GM12892 (cell line): ENCODE results near the gene NDUFB2.
"Not testable (repeated sequence)": the region's sequence is repeated elsewhere in the genome, so short reads cannot be mapped to it uniquely, and the experiment has no call there.

Experiments
- DNase-seq: peaks from one replicate; pipeline ENCODE4 v3.0.0; 2011; ENCODE audit not compliant: insufficient read length
- FAIRE-seq: peaks from 2 replicates; lab custom pipeline; 2011; peaks lifted over from hg19 to GRCh38; lab: Jason Lieb, UNC
- POLR2A ChIP-seq: IDR thresholded peaks from 2 replicates; pipeline ENCODE4 v1.6.1; 2011; ENCODE audit warnings: low read depth, low read length, control low read depth
- POLR2AphosphoS5 ChIP-seq: IDR thresholded peaks from 2 replicates; pipeline ENCODE4 v1.6.1; 2011; ENCODE audit warnings: low read depth, low read length, control low read depth
- TAF1 ChIP-seq: IDR thresholded peaks from 2 replicates; pipeline ENCODE4 v1.6.1; 2011; ENCODE audit warnings: low read depth, mild to moderate bottlenecking, control low read depth, low read length, borderline replicate concordance

Gene NDUFB2

DNA sequence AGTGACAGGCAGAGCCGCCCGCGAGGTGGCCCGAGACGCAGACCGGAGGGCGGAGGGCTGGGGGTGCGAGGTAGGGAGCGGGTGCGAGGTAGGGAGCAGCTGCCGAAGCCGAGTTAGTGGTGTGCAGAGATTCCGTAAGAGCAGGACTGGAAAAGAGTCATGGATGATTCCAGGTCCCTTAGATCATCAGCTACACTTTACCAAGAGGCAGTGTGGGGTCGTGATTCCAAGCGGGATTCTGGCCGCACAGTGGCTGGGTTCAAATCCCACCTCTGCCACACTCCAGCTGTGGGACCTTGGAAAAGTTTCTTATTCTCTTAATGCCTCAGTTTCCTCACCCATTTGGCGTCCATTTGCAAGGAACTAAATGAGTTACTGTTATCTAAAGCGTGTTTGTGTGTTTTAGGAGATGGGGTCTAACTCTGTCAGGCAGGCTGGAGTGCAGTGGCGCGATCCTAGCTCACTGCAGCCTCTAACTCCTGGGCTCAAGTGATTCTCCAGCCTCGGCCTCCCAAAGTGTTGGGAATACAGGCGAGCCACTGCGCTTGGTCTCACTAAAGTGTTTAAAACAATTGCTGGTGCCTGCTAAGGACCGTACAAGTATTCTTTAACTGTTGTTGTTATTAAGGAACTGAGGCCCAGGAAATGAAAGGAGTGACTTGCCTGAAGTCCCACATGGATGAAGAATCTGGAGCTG, 1.1 kb downstream of the NDUFB2 start:
- TF ChIP-seq POLR2A, result no peak
- no peak for TF ChIP-seq TAF1
- DNase-seq, result no peak
- peak; percentile 14 for FAIRE-seq

GRCh38 chr7:140698477-140698876, 2.0 kb downstream of the NDUFB2 start:
- TF ChIP-seq POLR2AphosphoS5, result no peak
- no peak for TF ChIP-seq TAF1
- no peak for TF ChIP-seq POLR2A
- FAIRE-seq (no peak), DNase-seq (no peak)

DNA sequence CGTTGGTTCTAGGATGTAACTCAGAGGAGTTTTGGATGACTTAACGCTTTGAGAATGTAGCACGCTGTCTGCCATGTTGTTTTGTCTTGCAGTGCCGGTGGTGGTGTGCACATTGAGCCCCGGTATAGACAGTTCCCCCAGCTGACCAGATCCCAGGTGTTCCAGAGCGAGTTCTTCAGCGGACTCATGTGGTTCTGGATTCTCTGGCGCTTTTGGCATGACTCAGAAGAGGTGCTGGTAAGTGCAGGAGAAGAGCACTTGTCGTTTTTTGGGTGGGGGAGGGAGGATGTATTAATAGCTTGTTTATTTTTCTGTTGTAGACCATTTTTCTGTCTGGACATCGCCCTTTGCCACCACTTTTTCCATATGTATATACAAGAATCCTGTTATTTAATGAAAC, 6.3 kb downstream of the NDUFB2 start:
- no peak for FAIRE-seq
- TF ChIP-seq POLR2AphosphoS5, result no peak
- TF ChIP-seq TAF1, result no peak
- no peak for TF ChIP-seq POLR2A
- DNase-seq, result no peak

GRCh38 chr7:140704205-140704604, 7.7 kb downstream of the NDUFB2 start:
- DNase-seq (no peak), FAIRE-seq (no peak)
- TF ChIP-seq POLR2A (no peak), TAF1 (no peak), POLR2AphosphoS5 (no peak)

DNA sequence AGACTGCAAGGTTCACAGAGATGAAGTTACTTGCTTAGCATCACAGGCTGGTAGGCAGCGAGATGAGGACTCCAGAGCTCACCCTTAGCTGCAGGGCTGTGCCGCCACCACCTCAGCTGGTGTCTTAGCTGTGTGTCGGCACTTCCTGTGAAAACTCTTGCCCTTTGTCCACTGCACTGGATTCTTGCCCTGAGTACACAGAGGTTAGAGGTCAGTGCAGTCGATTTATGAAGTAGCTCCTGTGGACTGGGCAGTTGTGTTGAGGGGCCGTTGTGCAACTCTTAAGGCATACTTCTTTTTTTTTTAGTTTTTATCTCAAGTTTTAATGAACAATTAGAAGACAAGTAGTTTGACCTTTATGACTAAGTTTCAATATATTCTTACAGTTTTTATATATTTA, 10.6 kb downstream of the NDUFB2 start:
- DNase-seq (no peak), FAIRE-seq (no peak)
- TF ChIP-seq POLR2AphosphoS5 (no peak), TAF1 (no peak), POLR2A (no peak)

- FAIRE-seq, result not testable (repeated sequence)
These were observed 12.3 kb downstream of the NDUFB2 start for GRCh38 chr7:140708764-140709163.

DNA sequence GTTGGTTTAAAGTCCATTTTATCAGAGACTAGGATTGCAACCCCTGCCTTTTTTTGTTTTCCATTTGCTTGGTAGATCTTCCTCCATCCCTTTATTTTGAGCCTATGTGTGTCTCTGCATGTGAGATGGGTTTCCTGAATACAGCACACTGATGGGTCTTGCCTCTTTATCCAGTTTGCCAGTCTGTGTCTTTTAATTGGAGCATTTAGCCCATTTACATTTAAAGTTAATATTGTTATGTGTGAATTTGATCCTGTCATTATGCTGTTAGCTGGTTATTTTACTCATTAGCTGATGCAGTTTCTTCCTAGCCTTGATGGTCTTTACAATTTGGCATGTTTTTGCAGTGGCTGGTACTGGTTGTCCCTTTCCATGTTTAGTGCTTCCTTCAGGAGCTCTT, 15.9 kb downstream of the NDUFB2 start:
- not testable (repeated sequence) for FAIRE-seq, DNase-seq

More at GRCh38 chr7:140708764-140709163, 12.3 kb downstream of the NDUFB2 start:
- DNase-seq, result not testable (repeated sequence)

GRCh38 chr7:140714331-140715040, 18.0 kb downstream of the NDUFB2 start:
- TF ChIP-seq POLR2A (no peak), TAF1 (no peak)
- DNase-seq, result no peak
- FAIRE-seq, result no peak

GRCh38 chr7:140719721-140720120, 23.2 kb downstream of the NDUFB2 start:
- no peak for DNase-seq
- TF ChIP-seq TAF1 (no peak), POLR2AphosphoS5 (no peak), POLR2A (no peak)
- FAIRE-seq, result no peak

- TF ChIP-seq POLR2AphosphoS5 (no peak), POLR2A (no peak), TAF1 (no peak)
- DNase-seq (no peak), FAIRE-seq (no peak)
These were observed 25.7 kb downstream of the NDUFB2 start for GRCh38 chr7:140722254-140722653.

GRCh38 chr7:140723006-140723405, 26.5 kb downstream of the NDUFB2 start:
- TF ChIP-seq TAF1 (no peak), POLR2AphosphoS5 (no peak), POLR2A (no peak)
- DNase-seq, result no peak
- no peak for FAIRE-seq

GRCh38 chr7:140723574-140723973, 27.1 kb downstream of the NDUFB2 start:
- FAIRE-seq, result no peak
- no peak for TF ChIP-seq TAF1
- no peak for TF ChIP-seq POLR2AphosphoS5
- no peak for TF ChIP-seq POLR2A
- DNase-seq, result no peak

- TF ChIP-seq POLR2AphosphoS5 (no peak), POLR2A (no peak), TAF1 (no peak)
- no peak for DNase-seq
- no peak for FAIRE-seq
These were observed 28.2 kb downstream of the NDUFB2 start for GRCh38 chr7:140724706-140725105.
